OCI-LY3 (cell line): Measurements from ENCODE around the gene ESPN.

Experiments
- EZH2phosphoT487 ChIP-seq: fragments of 200-600 bp; shearing (Covaris generic); IDR thresholded peaks from 2 replicates; pipeline ENCODE4 v1.6.1; 2018; ENCODE audit warnings: antibody characterized with exemption, mixed run types, low read depth
- TF ChIP-seq, protein P1 (sequence below): fragments of 200-600, 300-600 bp; sonication (generic); IDR thresholded peaks from 2 replicates; pipeline ENCODE4 v1.5.1; 2014; ENCODE audit warnings: antibody characterized with exemption, low read length, low read depth

- TF ChIP-seq, protein P1, sequence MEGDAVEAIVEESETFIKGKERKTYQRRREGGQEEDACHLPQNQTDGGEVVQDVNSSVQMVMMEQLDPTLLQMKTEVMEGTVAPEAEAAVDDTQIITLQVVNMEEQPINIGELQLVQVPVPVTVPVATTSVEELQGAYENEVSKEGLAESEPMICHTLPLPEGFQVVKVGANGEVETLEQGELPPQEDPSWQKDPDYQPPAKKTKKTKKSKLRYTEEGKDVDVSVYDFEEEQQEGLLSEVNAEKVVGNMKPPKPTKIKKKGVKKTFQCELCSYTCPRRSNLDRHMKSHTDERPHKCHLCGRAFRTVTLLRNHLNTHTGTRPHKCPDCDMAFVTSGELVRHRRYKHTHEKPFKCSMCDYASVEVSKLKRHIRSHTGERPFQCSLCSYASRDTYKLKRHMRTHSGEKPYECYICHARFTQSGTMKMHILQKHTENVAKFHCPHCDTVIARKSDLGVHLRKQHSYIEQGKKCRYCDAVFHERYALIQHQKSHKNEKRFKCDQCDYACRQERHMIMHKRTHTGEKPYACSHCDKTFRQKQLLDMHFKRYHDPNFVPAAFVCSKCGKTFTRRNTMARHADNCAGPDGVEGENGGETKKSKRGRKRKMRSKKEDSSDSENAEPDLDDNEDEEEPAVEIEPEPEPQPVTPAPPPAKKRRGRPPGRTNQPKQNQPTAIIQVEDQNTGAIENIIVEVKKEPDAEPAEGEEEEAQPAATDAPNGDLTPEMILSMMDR, result no peak
- no peak for TF ChIP-seq EZH2phosphoT487
Measured at GRCh38 chr1:6414881-6415626, 9.5 kb upstream of the ESPN start.
